H1 (cell line): ENCODE results near the gene ASB4. TPM values are rescaled to one million over a fixed set of nuclear protein-coding genes. Genes with fewer than 3 reads are reported as not detected.

ENCODE experiments used
- BACH1 ChIP-seq: IDR thresholded peaks from 2 replicates; pipeline ENCODE4 v1.6.1; 2012; ENCODE audit warnings: low read length, improper control_type of control experiment
- CHD7 ChIP-seq: fragments of 300-600 bp; sonication (generic); IDR thresholded peaks from 2 replicates; pipeline ENCODE4 v1.7.1; 2012; ENCODE audit warnings: low read length, moderate library complexity, mild to moderate bottlenecking, inconsistent platforms; ENCODE audit not compliant: insufficient replicate concordance
- HDAC6 ChIP-seq: IDR thresholded peaks from one replicate; pipeline ENCODE4 v1.7.1; 2012; ENCODE audit warnings: low read depth, mild to moderate bottlenecking, inconsistent platforms, low read length, moderate library complexity
- MAFK ChIP-seq: IDR thresholded peaks from 2 replicates; pipeline ENCODE4 v1.6.1; 2012; ENCODE audit warnings: low read depth, mild to moderate bottlenecking, improper control_type of control experiment, low read length
- POLR2AphosphoS5 ChIP-seq: IDR thresholded peaks from 2 replicates; pipeline ENCODE4 v1.6.1; 2011; ENCODE audit warnings: low read depth, low read length
- SP2 ChIP-seq: IDR thresholded peaks from 2 replicates; pipeline ENCODE4 v1.6.1; 2012; ENCODE audit warnings: mild to moderate bottlenecking, low read length, inconsistent platforms
- polyA plus RNA-seq, 7 experiments: library from polyadenylated mRNA; depleted of rRNA in 3 of 7; stranded (reverse) in 5 of 7; unstranded in 2 of 7; fragments of >200 nt in 5 of 7; fragments of 200-250 nt in 2 of 7; gene quantifications; 1 replicate in 5 of 7; 2 replicates in 1 of 7; 4 replicates in 1 of 7; pipeline versions ENCODE4 v1.2.1 to v1.2.3, GENCODE V29; 2011 to 2013; ENCODE audit warnings: missing spikeins in 2 of 7, mixed read lengths in 2 of 7
- total RNA-seq: library from RNA; stranded (reverse); fragmentation: NEBNext Ultra II Directional; extraction: Animal tissue kit (Norgen Biotek cat#: 25700); gene quantifications from 2 replicates; pipeline ENCODE4 v1.2.1, GENCODE V29; 2021

ASB4 gene
- total and polyA plus RNA-seq, 2 of the 8 experiments (the other 6 are each of a cell fraction or from before 2014, with no cell fraction given), result not detected

GRCh38 chr7:95550546-95550945 lies 64.8 kb downstream of the ASB4 start (continued):
- TF ChIP-seq CHD7, result no peak
- no peak for TF ChIP-seq POLR2AphosphoS5
- TF ChIP-seq SP2, result no peak
- TF ChIP-seq MAFK, result no peak
- no peak for TF ChIP-seq HDAC6
- no peak for TF ChIP-seq BACH1
